Hepatic stellate cell (primary cell): ENCODE results near the gene CABP2.
"Not testable (repeated sequence)": the region's sequence is repeated elsewhere in the genome, so short reads cannot be mapped to it uniquely, and the experiment has no call there.

Source experiments
- DNase-seq: peaks from one replicate; pipeline ENCODE4 v3.0.0; 2011; ENCODE audit warnings: low spot score

CABP2 gene

DNA sequence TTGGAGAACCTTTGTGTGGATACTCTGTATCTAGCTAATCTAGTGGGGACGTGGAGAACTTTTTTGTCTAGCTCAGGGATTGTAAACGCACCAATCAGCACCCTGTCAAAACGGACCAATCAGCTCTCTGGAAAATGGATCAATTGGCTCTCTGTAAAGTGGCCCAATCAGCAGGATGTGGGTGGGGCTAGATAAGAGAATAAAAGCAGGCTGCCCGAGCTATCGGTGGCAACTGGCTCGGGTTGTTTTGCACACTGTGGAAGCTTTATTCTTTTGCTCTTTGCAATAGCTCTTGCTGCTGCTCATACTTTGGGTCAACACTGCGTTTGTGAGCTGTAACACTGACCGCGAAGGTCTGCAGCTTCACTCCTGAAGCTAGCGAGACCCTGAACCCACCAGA, 46.6 kb downstream of the CABP2 start:
- DNase-seq, result not testable (repeated sequence)

DNA sequence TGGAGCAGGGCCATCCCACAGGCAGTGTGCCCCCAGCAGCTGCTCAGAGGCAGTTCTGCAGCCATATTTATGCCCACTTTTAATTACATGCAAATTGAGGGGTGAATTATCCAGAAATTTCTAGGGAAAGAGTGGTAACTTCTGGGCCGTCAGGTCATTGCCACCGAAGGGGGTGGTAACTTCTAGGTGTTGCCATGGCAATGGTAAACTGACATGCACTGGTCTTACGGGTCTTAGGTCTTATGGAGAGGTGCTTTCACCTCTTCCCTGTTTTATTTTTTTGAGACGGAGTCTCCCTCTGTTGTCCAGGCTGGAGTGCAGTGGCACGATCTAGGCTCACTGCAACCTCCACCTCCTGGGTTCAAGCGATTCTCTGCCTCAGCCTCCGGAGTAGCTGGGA, 50.4 kb downstream of the CABP2 start:
- DNase-seq, result no peak

DNA sequence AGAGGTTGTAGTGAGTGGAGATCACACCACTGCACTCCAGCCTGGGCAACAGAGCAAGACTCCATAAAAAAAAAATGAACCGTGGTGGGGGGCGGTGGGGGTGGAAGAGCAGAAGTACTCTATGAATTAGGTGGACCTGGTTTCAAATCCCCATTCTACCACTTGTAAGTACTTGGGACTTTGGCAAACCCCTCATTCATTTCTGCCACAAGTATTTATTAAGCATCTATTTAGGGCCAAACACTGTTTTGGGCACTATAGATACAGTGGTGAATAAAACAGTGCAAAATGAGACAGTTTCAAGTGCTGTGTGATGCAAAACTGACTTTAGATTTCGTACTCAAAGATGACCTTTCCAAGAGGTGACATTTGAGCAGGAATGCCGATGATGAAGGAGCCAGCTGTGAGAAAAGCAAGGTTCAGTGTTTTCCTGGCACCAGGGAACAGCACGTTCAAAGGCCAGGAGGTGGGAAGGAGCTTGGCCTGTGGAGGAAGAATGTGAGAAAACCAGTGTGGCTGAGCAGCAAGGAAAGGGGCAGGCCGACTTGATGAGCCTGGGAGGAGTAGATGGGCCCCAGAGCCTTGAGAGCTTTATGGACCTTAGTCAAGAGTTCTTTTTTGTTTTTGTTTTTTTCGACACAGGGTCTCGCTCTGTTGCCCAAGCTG, 52.8 kb downstream of the CABP2 start:
- DNase-seq, result no peak

DNA sequence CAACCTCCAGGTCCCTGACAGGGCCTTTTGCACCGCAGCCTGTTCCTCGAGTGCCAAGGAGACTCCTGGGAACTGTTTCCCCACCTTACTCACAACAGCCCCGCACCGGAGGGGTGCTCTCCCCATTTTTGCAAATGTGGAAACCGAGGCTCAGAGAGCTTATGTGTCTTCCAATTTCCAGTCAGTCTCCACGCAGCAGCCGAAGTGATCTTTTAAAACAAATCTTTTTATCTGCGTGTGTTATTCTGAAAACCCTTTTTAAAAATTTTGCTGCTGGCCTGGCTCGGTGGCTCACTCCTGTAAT, 53.8 kb downstream of the CABP2 start:
- no peak for DNase-seq
